Measurements from ENCODE around the gene PXN. TPM values are rescaled to one million over a fixed set of nuclear protein-coding genes. Genes with fewer than 3 reads are reported as not detected.

Gene PXN
- total and polyA plus RNA-seq, 10 of the 15 experiments (the other 5 are each of a cell fraction or from before 2014, with no cell fraction given) = 1.0 to 32.0 (median 11.5) TPM

DNA sequence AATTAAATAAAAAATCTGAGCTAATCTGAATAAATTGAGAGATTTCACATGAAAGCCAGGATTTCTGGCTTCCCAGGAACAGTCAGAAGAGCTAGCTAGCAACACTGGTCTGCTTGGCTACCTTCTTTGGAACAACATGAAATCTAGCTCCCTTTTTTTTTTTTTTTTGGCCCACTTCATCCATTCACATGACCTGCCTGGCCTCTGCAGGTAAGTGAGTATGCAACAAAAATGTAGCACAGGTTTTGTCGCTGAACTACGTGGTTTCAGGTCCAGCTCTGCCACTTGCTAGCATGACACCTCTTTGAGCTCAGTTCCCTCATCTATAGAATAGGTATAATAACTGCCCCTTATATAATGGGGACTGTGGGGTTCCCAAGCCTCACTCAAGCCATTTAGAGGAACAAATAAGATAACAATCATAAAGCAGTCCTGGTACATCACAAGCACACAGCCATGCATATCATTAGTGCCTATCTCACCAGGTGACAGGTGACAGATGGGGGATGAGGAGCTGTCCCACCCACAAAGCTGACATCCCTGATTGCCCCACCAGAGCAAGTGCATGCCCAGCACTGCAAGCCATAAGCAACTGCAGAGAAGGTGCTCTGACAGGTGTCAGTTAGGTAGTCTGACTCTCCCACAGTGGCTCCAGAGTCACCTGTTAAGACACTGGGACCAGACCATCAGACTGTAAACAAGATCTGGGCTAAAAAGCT is 25.6 kb downstream of the PXN start:
- H3K27me3 ChIP-seq (replicated peaks in 1 of 2; ENCODE audit: control insufficient read depth in 2 of 2, insufficient read depth in 2 of 2, low read length in 1 of 2) = no peaks in the 10 kb centered on the region; a peak in 1 of 4 replicates
- no peak overlapping the region for H3K27ac ChIP-seq (ENCODE audit: control insufficient read depth, insufficient read depth)
- no peak overlapping the region for H3K4me3 ChIP-seq
- no peak overlapping the region for H2AFZ ChIP-seq (ENCODE audit: control insufficient read depth, low read depth, low read length)
- POLR2A ChIA-PET = interaction anchor here (1.4 to 1.7 kb wide), 2 partner anchors 10 kb away, joined by 5 read pairs; no protein-coding TSS in a partner anchor
- H3K36me3 ChIP-seq (ENCODE audit: control insufficient read depth in 2 of 2, insufficient read depth in 2 of 2, low read length in 1 of 2) = no peaks in the 10 kb centered on the region
- H4K20me1 ChIP-seq (ENCODE audit: control insufficient read depth, insufficient read depth) = no peaks in the 10 kb centered on the region
- intact Hi-C loops (cut with micrococcal nuclease; ENCODE audit: unreplicated experiment) (no loop called here), in situ Hi-C loops (cut with MboI) (no loop called here)
- H3K9me3 ChIP-seq (replicated peaks; ENCODE audit: control insufficient read depth, insufficient read depth, low read length) = no peaks in the 10 kb centered on the region
- no peak overlapping the region for H3K4me2 ChIP-seq (ENCODE audit: control insufficient read depth, insufficient read depth)
- SMC1A ChIA-PET (ENCODE audit: uncharacterized antibody, unreplicated experiment) = interaction anchor here (5.5 kb wide), 1 partner anchor 13 kb away, joined by 28 read pairs; no protein-coding TSS in a partner anchor
- no peak overlapping the region for H3K9ac ChIP-seq (ENCODE audit: control insufficient read depth, insufficient read depth, low read length)
- no peaks in the 10 kb centered on the region for H3K79me2 ChIP-seq (ENCODE audit: control insufficient read depth, insufficient read depth, low read length)
- CTCF ChIA-PET = interaction anchor here (0.6 to 6.3 kb wide), 4 partner anchors 10 to 554 kb away, joined by 3 to 55 read pairs (median 26); partner anchors contain the start of gene PXN
- WGBS (ENCODE audit: insufficient coverage, insufficient replicate concordance, low lambda C conversion rate, missing lambda C conversion rate) = 73% methylated on average over 2 of the region's 2 CpGs
- H3K4me1 ChIP-seq (ENCODE audit: control insufficient read depth, insufficient read depth, low read length) = no peaks in the 10 kb centered on the region
- TF ChIP-seq, protein P1, sequence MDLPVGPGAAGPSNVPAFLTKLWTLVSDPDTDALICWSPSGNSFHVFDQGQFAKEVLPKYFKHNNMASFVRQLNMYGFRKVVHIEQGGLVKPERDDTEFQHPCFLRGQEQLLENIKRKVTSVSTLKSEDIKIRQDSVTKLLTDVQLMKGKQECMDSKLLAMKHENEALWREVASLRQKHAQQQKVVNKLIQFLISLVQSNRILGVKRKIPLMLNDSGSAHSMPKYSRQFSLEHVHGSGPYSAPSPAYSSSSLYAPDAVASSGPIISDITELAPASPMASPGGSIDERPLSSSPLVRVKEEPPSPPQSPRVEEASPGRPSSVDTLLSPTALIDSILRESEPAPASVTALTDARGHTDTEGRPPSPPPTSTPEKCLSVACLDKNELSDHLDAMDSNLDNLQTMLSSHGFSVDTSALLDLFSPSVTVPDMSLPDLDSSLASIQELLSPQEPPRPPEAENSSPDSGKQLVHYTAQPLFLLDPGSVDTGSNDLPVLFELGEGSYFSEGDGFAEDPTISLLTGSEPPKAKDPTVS (IDR thresholded peaks at IDR 0.05; ENCODE audit: low read depth, low read length) = no peak
- TF ChIP-seq SP1 (IDR thresholded peaks at IDR 0.05; ENCODE audit: low read depth, low read length) = no peak
- no peak for TF ChIP-seq BRCA1 (IDR thresholded peaks at IDR 0.05; ENCODE audit: low read depth, low read length)
- no peak for TF ChIP-seq CBFB (IDR thresholded peaks at IDR 0.05; ENCODE audit: low read depth)
- DNase-seq (ENCODE audit: low read depth, low spot score) (no peak), ATAC-seq (no peak), FAIRE-seq (no peak)
- RAD21 ChIA-PET (ENCODE audit: unreplicated experiment) = interaction anchor here (3.1 kb wide), 1 partner anchor 12 kb away, joined by 18 read pairs; no protein-coding TSS in a partner anchor
- no TSS peak for BruUV-seq (replicated peaks)
